ENCODE results near the gene SPZ1.

SPZ1 gene

GRCh38 chr5:80364892-80365291 lies 45.1 kb downstream of the SPZ1 start:
- Histone ChIP-seq H3K27me3 (ENCODE audit: insufficient read depth, low read depth) (no peaks in the 10 kb centered on the region), H3K4me1 (ENCODE audit: low read depth, poor library complexity, severe bottlenecking) (no peaks in the 10 kb centered on the region), H2AFZ (ENCODE audit: low read depth) (no peak overlapping the region), H4K20me1 (ENCODE audit: insufficient read depth) (no peaks in the 10 kb centered on the region), H3K79me2 (ENCODE audit: insufficient read depth, low read depth) (no peaks in the 10 kb centered on the region), H3K4me2 (no peak overlapping the region), H3K4me3 (IDR thresholded peaks at IDR 0.05; ENCODE audit: insufficient read depth, low read depth, low read length) (no peak overlapping the region), H3K9ac (no peak overlapping the region), H3K36me3 (ENCODE audit: insufficient read depth) (no peaks in the 10 kb centered on the region), H3K27ac (no peak overlapping the region)
- no peak for TF ChIP-seq CTCF (conservative IDR thresholded peaks at IDR 0.05; ENCODE audit: low read depth, low read length)

DNA sequence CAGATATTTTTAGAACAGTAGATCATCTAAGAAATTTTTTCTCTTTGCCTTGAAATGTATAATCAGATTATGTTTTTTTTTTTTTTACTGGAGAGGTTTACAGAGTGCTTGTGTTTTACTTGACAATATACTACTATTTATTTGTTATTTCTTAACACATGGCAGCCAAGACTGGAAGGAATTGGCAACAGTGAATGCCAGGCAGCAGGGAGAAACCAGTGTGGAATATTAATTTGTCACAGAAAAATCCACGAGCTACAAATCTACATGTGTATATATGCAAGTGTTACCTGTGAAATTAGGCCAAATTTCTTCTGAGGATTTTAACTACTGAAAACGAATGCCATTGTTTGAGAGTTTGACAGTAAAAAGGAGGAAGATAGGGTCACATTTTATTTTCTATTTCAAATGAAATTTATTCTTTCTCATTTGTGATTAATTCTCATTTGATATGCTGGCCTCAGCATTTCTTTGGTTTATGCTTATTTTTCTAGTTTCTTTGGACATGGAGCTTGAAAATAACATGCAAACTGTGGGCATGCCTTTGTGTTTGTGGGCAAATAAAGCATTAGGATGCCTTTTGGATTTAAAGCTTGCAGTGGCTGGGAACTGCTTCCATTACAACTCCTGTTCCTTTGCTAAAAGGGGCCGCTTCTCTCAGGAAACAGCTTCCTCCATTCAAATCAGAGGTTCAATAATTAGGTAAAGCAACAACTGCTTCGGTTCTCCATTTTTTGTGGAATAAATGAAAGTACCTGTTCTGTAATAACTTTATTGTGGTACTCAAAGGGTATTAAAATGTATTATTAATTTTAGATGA lies 49.1 kb downstream of the SPZ1 start:
- Histone ChIP-seq H3K4me3 (IDR thresholded peaks at IDR 0.05; ENCODE audit: insufficient read depth, low read depth, low read length) (no peak overlapping the region), H3K9ac (no peak overlapping the region), H3K4me1 (ENCODE audit: low read depth, poor library complexity, severe bottlenecking) (no peaks in the 10 kb centered on the region), H3K79me2 (ENCODE audit: insufficient read depth, low read depth) (no peaks in the 10 kb centered on the region), H3K27ac (no peak overlapping the region), H2AFZ (ENCODE audit: low read depth) (no peak overlapping the region), H3K4me2 (no peak overlapping the region), H3K36me3 (ENCODE audit: insufficient read depth) (no peaks in the 10 kb centered on the region), H3K27me3 (ENCODE audit: insufficient read depth, low read depth) (no peaks in the 10 kb centered on the region), H4K20me1 (ENCODE audit: insufficient read depth) (no peaks in the 10 kb centered on the region)
- TF ChIP-seq CTCF (conservative IDR thresholded peaks at IDR 0.05; ENCODE audit: low read depth, low read length) = no peak

DNA sequence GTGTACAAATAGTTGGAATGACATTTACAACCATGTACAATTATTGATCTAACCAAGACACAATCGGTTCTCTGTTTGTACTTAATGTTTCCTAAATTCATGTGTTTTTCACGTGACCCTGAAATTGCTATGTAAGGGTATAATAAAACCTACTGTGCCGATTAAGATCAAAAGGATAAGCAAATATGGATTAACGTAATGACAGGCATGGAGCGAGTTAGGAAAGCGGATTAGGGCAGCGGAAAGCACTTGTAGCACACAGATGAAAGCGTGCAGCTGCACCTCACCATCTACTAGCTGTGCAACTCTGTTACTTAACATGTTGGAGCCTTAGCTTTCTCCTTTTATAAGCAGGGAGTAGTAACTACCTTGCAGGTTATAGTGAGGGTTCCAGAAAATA lies 49.7 kb downstream of the SPZ1 start:
- H3K4me3 ChIP-seq (IDR thresholded peaks at IDR 0.05; ENCODE audit: insufficient read depth, low read depth, low read length) = no peak overlapping the region
- H3K4me1 ChIP-seq (ENCODE audit: low read depth, poor library complexity, severe bottlenecking) = no peaks in the 10 kb centered on the region
- H2AFZ ChIP-seq (ENCODE audit: low read depth) = no peak overlapping the region
- H3K36me3 ChIP-seq (ENCODE audit: insufficient read depth) = no peaks in the 10 kb centered on the region
- H3K4me2 ChIP-seq = no peak overlapping the region
- no peak overlapping the region for H3K27ac ChIP-seq
- no peak for TF ChIP-seq CTCF (conservative IDR thresholded peaks at IDR 0.05; ENCODE audit: low read depth, low read length)
- H4K20me1 ChIP-seq (ENCODE audit: insufficient read depth) = no peaks in the 10 kb centered on the region
- no peaks in the 10 kb centered on the region for H3K79me2 ChIP-seq (ENCODE audit: insufficient read depth, low read depth)
- H3K9ac ChIP-seq = no peak overlapping the region
- H3K27me3 ChIP-seq (ENCODE audit: insufficient read depth, low read depth) = no peaks in the 10 kb centered on the region

- H3K27ac ChIP-seq = no peak overlapping the region
- no peak overlapping the region for H2AFZ ChIP-seq (ENCODE audit: low read depth)
- no peaks in the 10 kb centered on the region for H4K20me1 ChIP-seq (ENCODE audit: insufficient read depth)
- no peak overlapping the region for H3K9ac ChIP-seq
- no peak for TF ChIP-seq CTCF (conservative IDR thresholded peaks at IDR 0.05; ENCODE audit: low read depth, low read length)
- H3K4me2 ChIP-seq = no peak overlapping the region
- no peaks in the 10 kb centered on the region for H3K79me2 ChIP-seq (ENCODE audit: insufficient read depth, low read depth)
- H3K27me3 ChIP-seq (ENCODE audit: insufficient read depth, low read depth) = no peaks in the 10 kb centered on the region
- H3K36me3 ChIP-seq (ENCODE audit: insufficient read depth) = no peaks in the 10 kb centered on the region
- no peaks in the 10 kb centered on the region for H3K4me1 ChIP-seq (ENCODE audit: low read depth, poor library complexity, severe bottlenecking)
- no peak overlapping the region for H3K4me3 ChIP-seq (IDR thresholded peaks at IDR 0.05; ENCODE audit: insufficient read depth, low read depth, low read length)
Measured at GRCh38 chr5:80370390-80370789, 50.6 kb downstream of the SPZ1 start.

All from KMS-11 (cell line).